Measurements from ENCODE around the gene GLI2. TPM values are rescaled to one million over a fixed set of nuclear protein-coding genes. Genes with fewer than 3 reads are reported as not detected.

GLI2 gene
- total RNA-seq, 2 donors from 2014 or later = 4.9 to 5.4 TPM

DNA sequence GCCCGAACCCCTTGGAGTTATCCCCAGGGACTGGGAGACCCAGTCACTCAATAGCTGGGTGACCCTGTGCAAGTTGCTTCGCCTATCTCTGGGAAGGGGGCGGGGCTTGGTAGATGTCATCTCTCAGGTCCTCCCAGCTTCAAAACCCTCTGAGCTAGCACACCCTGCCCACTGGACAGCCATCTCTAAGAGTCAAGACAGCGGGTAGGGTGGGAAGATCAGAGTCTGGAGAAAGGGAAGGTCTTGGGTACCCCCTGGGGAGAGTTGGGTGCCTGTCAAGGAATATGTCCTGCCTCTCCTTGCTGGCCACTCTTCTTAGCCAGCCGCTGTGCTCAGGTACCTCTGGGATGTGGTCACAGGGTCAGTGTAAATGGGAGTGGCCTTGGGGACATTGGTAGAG, 8.0 kb downstream of the GLI2 start:
- TF ChIP-seq, protein P1, sequence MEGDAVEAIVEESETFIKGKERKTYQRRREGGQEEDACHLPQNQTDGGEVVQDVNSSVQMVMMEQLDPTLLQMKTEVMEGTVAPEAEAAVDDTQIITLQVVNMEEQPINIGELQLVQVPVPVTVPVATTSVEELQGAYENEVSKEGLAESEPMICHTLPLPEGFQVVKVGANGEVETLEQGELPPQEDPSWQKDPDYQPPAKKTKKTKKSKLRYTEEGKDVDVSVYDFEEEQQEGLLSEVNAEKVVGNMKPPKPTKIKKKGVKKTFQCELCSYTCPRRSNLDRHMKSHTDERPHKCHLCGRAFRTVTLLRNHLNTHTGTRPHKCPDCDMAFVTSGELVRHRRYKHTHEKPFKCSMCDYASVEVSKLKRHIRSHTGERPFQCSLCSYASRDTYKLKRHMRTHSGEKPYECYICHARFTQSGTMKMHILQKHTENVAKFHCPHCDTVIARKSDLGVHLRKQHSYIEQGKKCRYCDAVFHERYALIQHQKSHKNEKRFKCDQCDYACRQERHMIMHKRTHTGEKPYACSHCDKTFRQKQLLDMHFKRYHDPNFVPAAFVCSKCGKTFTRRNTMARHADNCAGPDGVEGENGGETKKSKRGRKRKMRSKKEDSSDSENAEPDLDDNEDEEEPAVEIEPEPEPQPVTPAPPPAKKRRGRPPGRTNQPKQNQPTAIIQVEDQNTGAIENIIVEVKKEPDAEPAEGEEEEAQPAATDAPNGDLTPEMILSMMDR (IDR thresholded peaks at IDR 0.05) = no peak
- ATAC-seq (ENCODE audit: insufficient number of reproducible peaks, low FRiP score, low read depth) (no peak), DNase-seq (ENCODE audit: low spot score) (no peak)
- no peaks in the 10 kb centered on the region for H3K9me3 ChIP-seq
- no peaks in the 10 kb centered on the region for H3K36me3 ChIP-seq
- peaks cover 0 to 12% of the 10 kb centered on the region in 2 donors for H3K4me1 ChIP-seq (ENCODE audit: control insufficient read depth in 1 of 2, low read depth in 2 of 2)
- H3K27me3 ChIP-seq (replicated peaks; ENCODE audit: insufficient read depth) = no peaks in the 10 kb centered on the region
- H3K27ac ChIP-seq = no peak overlapping the region
- no peak overlapping the region for H3K4me3 ChIP-seq

DNA sequence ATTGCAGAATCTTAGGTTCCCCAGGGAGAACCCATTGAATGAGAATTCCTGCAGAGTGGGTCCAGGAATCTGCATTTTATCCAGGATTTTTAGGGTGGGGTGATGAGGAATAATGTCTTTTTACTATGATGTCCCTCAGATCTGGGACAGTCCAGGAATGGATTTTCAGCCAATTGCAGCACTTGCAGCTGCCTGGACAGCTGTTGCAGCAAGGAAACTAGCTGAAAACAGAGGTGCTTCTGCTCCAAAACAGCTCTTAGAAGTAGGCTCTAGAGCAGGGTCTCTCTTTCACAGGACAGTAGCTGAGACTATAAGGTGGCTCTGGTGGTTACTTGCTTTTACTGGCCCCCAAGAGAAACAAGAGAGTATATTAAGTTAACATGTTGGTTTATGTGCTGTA, 9.1 kb downstream of the GLI2 start:
- no peak for DNase-seq (ENCODE audit: low spot score)
- ATAC-seq (ENCODE audit: insufficient number of reproducible peaks, low FRiP score, low read depth) = no peak
- Histone ChIP-seq H3K36me3 (no peaks in the 10 kb centered on the region), H3K4me3 (no peak overlapping the region), H3K9me3 (no peaks in the 10 kb centered on the region), H3K27me3 (replicated peaks; ENCODE audit: insufficient read depth) (no peaks in the 10 kb centered on the region), H3K4me1 (ENCODE audit: control insufficient read depth in 1 of 2, low read depth in 2 of 2) (peaks cover 0 to 12% of the 10 kb centered on the region in 2 donors), H3K27ac (no peak overlapping the region)
- TF ChIP-seq, protein P1 (IDR thresholded peaks at IDR 0.05) = no peak

- TF ChIP-seq, protein P1 (IDR thresholded peaks at IDR 0.05) = no peak
- Histone ChIP-seq H3K4me3 (no peak overlapping the region), H3K27ac (no peak overlapping the region), H3K36me3 (no peaks in the 10 kb centered on the region), H3K27me3 (replicated peaks; ENCODE audit: insufficient read depth) (no peaks in the 10 kb centered on the region), H3K9me3 (no peaks in the 10 kb centered on the region), H3K4me1 (ENCODE audit: control insufficient read depth in 1 of 2, low read depth in 2 of 2) (peaks cover 0 to 16% of the 10 kb centered on the region in 2 donors)
- DNase-seq (ENCODE audit: low spot score) (no peak), ATAC-seq (ENCODE audit: insufficient number of reproducible peaks, low FRiP score, low read depth) (no peak)
Measured at GRCh38 chr2:120745420-120746111, 9.9 kb downstream of the GLI2 start.

- H3K4me3 ChIP-seq = no peak overlapping the region
- no peak for DNase-seq (ENCODE audit: low spot score)
Measured at GRCh38 chr2:120746144-120746543, 10.5 kb downstream of the GLI2 start.

DNA sequence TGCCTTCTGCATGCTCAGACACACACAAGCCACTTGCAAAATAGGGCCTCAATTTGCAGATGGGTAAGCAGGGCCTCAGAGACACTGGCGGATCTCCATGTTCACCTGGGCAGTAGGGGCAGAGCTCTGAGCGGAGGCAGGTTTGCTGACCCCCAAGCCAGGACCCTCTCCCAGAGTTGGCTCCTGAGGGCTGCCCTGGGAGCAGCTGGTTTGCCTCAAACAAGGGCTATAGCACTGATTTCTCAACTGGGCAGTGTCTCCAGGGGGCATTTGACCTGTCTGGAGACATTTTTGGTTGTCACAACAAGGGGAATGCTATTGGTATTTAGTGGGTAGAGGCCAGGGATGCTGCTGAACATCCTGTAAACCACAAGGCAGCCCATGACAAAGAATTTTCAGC, 11.6 kb downstream of the GLI2 start:
- Histone ChIP-seq H3K9me3 (no peaks in the 10 kb centered on the region), H3K27ac (no peak overlapping the region), H3K36me3 (no peaks in the 10 kb centered on the region), H3K4me1 (ENCODE audit: control insufficient read depth in 1 of 2, low read depth in 2 of 2) (peaks cover 0 to 9% of the 10 kb centered on the region in 2 donors), H3K27me3 (replicated peaks; ENCODE audit: insufficient read depth) (no peaks in the 10 kb centered on the region), H3K4me3 (no peak overlapping the region)
- DNase-seq (ENCODE audit: low spot score) (no peak), ATAC-seq (ENCODE audit: insufficient number of reproducible peaks, low FRiP score, low read depth) (no peak)
- TF ChIP-seq, protein P1 (IDR thresholded peaks at IDR 0.05) = no peak

More at GRCh38 chr2:120746144-120746543, 10.5 kb downstream of the GLI2 start:
- no peak overlapping the region for H3K27ac ChIP-seq
- H3K9me3 ChIP-seq = no peaks in the 10 kb centered on the region
- ATAC-seq (ENCODE audit: insufficient number of reproducible peaks, low FRiP score, low read depth) = no peak
- TF ChIP-seq, protein P1 (IDR thresholded peaks at IDR 0.05) = no peak
- H3K27me3 ChIP-seq (replicated peaks; ENCODE audit: insufficient read depth) = no peaks in the 10 kb centered on the region
- H3K36me3 ChIP-seq = no peaks in the 10 kb centered on the region
- H3K4me1 ChIP-seq (ENCODE audit: control insufficient read depth in 1 of 2, low read depth in 2 of 2) = peaks cover 0 to 19% of the 10 kb centered on the region in 2 donors

Measured in thoracic aorta (tissue), 2 donors.